ENCODE measurements around the gene GALNT18.

DNA sequence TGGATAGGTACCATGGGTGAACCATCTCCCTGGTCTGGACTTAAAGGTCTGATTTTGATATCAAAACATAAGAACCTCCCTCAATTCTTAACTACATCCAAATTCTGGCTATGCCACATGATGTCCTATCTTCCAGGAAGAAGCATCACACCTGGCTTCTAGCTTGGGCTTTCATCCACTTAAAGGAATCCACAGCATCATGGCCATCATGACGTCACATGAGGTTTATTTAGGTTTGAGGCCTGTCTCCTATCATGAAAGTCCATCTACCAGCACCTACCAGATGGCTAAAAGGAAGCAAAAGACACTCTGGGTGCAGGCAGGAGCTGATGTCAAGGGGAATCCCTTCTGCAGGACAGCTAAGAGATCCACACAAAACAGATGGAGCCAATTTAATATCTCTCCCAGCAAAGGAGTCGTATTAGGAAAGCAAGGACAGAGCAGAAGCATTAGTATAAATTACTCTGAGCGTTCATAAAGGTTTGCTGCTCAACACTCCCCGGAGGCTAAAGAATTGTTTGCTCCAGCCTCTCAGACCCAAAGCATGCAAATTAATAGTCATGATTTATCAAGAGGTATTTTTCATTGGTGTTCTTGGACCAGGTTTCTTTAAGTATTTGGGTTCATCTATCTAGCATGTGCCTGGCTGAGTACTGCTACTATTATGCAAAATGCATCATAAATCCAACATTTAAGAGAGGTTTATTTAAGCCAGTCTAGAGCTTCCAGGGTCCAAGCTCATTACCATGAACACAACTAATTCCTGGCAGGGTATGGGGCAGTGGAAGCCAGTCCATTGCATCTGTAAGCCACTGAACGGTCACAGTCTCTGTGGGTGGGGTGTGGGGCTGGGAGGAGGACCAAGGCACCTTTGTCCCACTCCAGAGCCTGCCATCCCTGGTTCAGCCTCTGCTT lies 47.2 kb downstream of the GALNT18 start:
- TF ChIP-seq, protein P1, sequence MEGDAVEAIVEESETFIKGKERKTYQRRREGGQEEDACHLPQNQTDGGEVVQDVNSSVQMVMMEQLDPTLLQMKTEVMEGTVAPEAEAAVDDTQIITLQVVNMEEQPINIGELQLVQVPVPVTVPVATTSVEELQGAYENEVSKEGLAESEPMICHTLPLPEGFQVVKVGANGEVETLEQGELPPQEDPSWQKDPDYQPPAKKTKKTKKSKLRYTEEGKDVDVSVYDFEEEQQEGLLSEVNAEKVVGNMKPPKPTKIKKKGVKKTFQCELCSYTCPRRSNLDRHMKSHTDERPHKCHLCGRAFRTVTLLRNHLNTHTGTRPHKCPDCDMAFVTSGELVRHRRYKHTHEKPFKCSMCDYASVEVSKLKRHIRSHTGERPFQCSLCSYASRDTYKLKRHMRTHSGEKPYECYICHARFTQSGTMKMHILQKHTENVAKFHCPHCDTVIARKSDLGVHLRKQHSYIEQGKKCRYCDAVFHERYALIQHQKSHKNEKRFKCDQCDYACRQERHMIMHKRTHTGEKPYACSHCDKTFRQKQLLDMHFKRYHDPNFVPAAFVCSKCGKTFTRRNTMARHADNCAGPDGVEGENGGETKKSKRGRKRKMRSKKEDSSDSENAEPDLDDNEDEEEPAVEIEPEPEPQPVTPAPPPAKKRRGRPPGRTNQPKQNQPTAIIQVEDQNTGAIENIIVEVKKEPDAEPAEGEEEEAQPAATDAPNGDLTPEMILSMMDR (IDR thresholded peaks at IDR 0.05) = no peak
- no peak for TF ChIP-seq POLR2A (IDR thresholded peaks at IDR 0.05)

Measured in right lobe of liver (tissue), 4 donors.